Activated CD4-positive, alpha-beta T cell treated with anti-CD3 and anti-CD28 coated beads, Interleukin-2, amount 50 U/mL, for 48 hours (primary cell): ENCODE measurements around the gene SIRT6.
"Not testable (repeated sequence)": the region's sequence is repeated elsewhere in the genome, so short reads cannot be mapped to it uniquely, and the experiment has no call there.

ENCODE experiments used
- DNase-seq, 2 experiments: peaks; one replicate each; pipeline ENCODE4 v3.0.0-alpha.2; 2020

Gene SIRT6

DNA sequence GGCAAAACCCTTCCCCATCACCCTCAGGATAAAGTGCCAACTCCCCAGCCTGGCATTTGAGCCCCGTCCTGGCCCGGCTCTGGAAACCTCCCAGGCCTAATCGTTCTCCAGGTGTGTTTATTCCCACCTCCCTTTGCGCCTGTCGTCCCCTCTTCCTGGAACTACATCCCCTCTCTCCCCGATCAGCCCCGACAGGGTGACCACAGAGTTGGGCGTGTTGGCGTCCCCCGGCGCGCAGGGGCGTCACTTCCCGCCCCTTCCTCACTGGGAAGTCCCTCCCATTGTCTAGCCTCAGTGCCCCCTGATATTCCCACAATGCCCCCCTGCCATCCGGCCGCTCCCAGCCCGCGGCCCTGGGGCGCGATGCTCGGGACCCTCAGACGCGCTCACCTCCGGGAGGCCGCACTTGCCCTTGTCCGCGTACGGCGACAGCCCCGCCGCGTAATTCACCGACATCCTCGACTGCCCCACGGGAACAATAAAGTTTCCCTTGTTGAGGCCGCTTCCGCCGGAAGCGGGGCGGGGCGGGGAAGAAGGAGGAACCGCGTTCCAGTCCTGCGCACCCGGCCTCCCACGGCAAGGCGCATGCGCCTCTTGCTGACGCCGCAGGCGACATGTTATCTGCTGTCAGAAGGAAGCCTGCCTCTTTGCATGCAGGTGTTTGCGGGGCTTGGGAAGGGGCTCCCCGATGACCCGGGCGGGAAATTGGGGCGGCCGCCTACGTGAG lies at the start of gene SIRT6, which contains the start of gene ANKRD24:
TSS of gene SIRT6 (minus strand) at position 480 of the 727 bp plus-strand sequence. CDS start at position 456, 24 bp downstream.
TSS of gene ANKRD24 (plus strand) at position 606 of the 727 bp plus-strand sequence. CDS start 3,737 bp downstream, outside the sequence.
- peak; percentile 96 to 97 for DNase-seq

DNA sequence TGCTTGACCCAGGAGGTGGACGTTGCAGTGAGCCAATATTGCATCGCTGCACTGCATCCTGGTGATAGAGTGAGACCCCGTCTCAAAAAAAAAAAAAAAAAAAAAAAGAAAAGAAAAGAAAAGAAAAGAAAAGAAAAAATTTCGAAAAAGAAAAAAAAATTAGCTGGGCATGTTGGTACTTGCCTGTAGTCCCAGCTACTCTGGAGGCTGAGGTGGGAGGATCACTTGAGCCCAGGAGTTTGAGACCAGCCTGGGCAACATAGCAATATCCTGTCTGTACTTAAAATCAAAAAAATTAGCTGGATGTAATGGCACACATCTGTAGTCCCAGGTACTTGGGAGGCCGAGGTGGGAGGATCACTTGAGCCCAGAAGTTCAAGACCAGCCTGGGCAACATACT lies 49.8 kb upstream of the SIRT6 start:
- DNase-seq: not testable (repeated sequence)

DNA sequence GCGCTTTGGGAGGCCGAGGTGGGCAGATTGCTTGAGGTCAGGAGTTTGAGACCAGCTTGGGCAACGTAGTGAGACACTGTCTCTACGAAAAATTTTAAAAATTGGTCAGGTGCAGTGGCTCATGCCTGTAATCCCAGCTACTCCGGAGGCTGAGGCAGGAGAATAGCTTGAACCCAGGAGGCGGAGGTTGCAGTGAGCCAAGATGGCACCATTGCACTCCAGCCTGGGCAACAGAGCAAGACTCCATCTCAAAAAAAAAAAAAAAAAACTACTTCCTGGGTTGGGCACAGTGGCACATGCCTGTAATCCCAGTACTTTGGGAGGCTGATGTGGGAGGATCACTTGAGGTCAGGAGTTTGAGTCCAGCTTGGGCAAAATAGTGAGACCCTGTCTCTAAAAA lies 49.2 kb upstream of the SIRT6 start:
- not testable (repeated sequence) for DNase-seq

- not testable (repeated sequence) for DNase-seq
Observed at GRCh38 chr19:4230237-4230636, 47.9 kb upstream of the SIRT6 start.

DNA sequence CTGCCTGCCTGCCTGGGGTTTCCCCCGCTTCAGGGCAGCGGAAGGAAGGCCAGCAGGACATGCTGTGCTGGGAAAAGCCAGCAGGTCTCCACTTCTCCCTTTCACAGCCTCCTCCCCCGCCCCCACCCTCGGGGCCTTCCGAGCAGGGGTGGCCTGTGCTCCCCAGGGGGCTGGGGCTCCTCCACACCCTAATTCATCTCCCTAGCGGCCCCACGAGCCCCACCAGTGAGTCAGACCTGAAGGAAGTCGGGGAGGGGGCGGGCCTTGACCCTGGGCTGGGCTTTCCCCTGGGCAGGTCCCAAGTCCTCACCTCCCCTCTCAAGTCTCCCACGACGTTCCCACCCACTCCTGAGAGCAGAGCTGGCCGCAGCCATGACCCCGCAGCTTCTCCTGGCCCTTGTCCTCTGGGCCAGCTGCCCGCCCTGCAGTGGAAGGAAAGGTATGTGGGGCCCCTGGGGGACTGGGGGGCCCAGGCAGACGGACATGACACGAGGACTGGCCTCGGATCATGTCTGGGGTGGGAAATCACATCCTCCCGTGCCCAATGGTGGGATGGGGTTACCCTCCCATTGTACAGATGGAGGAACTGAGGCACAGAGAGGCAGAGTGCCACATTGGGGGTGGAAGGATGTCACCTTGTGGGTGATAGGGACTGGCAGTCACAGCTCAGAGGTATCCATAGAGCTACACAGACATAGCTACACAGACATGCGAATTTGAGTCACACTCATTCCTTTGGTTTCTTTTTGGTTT lies 47.0 kb upstream of the SIRT6 start, which contains the start of gene EBI3:
TSS of gene EBI3 (plus strand) at position 345 of the 753 bp plus-strand sequence. CDS start at position 373, 28 bp downstream.
- DNase-seq: peak; percentile 78 to 84

DNA sequence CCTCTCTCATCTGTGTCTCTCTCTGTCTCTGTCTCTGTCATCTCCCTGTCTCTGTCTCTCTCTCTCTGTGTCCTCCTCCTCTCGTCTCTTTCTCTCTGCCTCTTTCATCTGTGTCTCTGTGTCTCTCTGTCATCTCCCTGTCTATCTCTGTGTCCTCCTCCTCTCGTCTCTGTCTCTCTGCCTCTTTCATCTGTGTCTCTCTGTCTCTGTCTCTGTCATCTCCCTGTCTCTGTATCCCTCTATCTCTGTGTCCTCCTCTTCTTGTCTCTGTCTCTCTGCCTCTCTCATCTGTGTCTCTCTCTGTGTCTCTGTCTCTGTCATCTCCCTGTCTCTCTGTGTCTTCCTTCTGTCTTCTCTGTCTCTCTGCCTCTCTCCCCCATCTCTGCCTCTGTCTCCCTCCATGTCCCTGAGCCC lies 46.4 kb upstream of the SIRT6 start:
- no peak for DNase-seq

DNA sequence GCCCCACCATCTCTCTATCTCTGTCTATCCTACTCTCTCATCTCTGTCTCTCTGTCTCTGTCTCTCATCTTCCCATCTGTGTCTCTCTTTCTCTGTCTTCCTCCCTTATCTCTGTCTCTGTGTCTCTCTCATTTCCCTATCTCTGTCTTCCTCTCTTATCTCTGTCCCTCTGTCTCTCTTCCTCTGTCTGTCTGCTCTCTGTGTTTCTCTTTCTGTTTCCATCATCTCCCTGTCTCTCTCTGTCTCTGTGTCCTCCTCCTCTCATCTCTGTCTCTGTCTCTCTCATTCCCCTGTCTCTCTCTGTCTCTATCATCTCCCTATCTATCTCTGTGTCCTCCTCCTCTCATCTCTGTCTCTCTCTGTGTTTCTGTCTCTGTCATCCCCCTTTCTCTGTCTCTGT lies 45.4 kb upstream of the SIRT6 start:
- no peak for DNase-seq

- DNase-seq: no peak
Observed at GRCh38 chr19:4225885-4226284, 43.5 kb upstream of the SIRT6 start.

DNA sequence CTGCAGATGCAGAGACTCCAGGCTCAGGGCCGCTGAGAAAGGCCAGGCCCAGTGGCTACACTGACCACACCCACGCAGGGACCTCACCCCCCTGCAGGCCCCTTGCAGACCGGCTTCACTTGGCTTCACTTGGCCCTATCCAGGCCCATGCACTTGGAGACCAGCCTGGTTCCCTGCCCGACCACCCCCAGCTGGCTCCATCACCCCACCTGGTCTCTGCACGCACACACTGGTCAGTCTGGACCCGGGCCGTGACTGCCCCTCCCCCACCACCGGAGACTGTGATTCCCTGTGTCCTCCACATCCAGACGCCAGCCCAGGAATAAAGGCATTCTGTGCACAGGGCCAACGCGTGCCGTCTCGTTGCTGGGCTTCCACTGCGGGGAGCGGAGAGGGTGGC lies 42.1 kb upstream of the SIRT6 start:
- no peak for DNase-seq

GRCh38 chr19:4220188-4220587 lies 37.8 kb upstream of the SIRT6 start:
- DNase-seq: no peak

DNA sequence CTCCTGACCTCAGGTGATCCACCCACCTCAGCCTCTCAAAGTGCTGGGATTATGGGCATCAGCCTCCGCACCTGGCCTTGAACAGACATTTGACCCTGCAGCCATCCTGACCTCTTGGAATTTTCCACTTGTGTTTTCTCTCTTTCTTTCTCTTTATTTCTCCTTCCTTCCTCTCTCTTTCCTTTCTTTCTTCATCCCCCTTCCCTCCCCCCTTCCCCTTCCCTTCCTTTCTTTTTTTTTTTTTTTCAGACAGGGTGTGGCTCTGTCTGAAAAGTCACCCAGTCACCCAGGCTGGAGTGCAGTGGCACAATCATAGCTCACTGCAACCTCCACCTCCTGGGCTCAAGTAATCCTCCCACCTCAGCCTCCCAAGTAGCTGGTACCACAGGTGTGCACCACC lies 36.2 kb upstream of the SIRT6 start:
- not testable (repeated sequence) for DNase-seq

DNA sequence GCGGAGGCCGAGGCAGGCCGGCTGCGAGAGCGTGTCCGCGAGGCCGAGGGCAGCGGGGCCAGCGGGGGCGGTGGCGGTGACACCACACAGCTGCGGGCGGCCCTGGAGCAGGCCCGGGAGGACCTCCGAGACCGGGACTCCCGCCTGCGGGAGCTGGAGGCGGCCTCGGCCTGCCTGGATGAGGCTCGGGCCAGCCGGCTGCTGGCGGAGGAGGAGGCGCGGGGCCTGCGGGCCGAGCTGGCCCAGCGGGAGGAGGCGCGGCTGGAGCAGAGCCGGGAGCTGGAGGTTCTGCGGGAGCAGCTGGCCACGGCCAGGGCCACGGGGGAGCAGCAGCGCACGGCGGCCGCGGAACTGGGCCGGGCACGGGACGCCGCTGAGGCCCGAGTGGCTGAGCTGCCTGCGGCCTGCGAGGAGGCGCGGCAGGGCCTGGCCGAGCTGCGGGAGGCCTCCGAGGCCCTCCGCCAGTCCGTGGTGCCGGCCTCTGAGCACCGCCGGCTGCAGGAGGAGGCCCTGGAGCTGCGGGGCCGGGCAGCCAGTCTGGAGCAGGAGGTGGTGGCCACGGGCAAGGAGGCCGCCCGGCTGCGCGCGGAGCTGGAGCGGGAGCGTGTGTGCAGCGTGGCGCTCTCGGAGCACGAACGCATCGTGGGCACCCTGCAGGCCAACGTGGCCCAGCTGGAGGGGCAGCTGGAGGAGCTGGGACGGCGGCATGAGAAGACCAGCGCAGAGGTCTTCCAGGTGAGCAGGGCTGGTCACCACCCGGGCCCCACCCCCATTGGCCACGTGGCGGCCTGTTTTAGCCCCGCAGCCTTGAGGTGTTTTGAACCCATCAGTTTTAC lies 35.3 kb upstream of the SIRT6 start:
- DNase-seq: no peak

DNA sequence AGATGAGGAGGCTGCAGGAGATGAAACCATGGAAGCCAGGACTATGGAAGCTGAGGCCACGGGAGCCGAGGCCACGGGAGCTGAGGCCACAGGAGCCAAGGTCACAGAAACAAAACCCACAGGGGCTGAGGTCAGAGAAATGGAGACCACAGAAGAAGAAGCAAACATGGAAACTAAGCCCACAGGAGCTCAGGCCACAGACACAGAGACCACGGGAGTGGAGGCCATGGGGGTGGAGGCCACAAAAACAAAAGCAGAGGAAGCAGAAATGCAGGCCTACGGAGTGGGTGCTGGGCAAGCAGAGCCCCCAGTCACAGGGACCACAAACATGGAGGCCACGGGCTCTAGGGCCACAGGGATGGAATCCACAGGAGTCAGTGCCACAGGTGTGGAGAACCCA lies 34.5 kb upstream of the SIRT6 start:
- no peak for DNase-seq

- DNase-seq: no peak
Observed at GRCh38 chr19:4215807-4216206, 33.4 kb upstream of the SIRT6 start.

GRCh38 chr19:4213116-4213515 lies 30.8 kb upstream of the SIRT6 start:
- no peak for DNase-seq

- no peak for DNase-seq
Observed at GRCh38 chr19:4210166-4210731, 27.9 kb upstream of the SIRT6 start.

DNA sequence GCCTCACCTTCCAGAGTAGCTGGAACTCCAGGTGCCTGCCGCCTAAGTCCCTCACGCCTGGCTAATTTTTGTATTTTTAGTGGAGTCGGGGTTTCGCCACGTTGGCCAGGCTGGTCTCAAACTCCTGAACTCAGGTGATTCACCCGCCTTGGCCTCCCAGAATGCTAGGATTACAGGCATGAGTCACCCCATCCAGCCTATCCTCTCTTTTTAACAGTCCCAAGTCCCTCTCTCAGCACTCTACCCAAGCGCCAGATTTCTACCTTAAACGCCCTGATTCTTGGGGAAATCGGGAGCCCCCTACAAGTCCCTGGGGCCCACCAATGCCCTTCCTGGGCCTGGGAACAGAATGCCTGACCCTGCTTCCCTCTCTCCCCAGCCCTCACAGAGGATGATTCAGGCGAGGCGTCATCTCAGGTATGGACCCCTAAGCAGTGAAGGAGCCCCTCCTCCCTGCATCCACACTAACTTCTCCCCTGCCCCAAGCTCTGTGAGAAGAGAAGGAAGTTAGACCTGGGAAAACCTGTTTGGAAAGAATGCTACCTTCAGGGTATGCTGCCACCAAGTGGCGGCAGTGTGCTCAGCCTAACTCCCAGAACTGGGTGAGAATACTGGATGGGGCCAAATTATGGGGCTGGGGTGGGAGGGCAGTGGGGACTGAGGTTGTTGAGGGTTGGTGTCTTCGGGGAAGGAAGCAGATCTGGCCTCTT lies 26.2 kb upstream of the SIRT6 start:
- DNase-seq: no peak

DNA sequence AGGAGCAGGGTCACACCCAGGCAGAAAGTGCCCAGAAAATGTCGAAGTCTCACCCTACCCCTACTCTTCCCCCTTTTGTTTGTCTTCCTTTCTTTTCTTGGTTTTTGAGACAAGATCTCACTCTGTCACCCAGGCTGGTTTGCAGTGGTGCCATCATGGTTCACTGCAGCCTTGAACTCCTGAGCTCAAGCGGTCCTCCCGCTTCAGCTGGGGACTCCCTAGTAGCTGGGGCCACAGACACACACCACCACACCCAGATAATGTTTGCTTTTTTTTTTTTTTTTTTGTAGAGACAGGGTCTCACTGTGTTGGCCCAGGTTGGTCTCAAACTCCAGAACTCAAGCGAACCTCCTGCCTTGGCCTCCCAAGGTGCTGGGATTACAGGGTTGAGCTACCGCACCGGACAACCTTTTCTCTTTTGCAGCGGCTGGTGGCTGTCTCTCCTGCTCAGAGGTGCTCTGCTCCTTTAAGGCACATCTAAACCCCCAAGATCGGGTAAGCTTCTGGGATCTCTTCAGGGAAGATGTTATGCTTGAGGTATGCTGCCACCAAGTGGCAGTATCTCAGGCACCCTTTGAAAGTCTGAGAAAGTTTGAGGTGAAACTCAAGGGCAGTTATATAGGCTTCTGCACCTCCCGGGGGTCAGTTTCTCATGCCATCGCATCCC lies 24.6 kb upstream of the SIRT6 start:
- DNase-seq: no peak

DNA sequence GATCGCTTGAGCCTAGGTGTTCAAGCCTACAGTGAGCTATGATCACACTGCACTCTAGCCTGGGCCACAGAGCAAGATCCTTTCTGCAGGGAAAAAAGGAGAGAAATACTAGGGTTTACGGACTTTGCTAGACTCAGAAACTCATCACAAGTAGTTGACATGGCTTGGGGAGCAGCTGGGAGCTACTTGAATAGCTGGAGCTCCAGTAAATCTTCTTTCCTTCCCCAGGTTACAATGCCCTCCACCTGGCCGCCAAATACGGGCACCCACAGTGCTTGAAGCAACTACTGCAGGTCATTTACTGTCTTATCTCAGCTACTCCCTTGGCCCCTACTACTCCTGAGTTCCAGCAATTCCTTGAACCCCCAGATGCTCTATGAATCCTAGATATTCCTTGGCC lies 19.4 kb upstream of the SIRT6 start:
- DNase-seq: no peak

GRCh38 chr19:4200940-4201542 lies 18.7 kb upstream of the SIRT6 start:
- DNase-seq: no peak

DNA sequence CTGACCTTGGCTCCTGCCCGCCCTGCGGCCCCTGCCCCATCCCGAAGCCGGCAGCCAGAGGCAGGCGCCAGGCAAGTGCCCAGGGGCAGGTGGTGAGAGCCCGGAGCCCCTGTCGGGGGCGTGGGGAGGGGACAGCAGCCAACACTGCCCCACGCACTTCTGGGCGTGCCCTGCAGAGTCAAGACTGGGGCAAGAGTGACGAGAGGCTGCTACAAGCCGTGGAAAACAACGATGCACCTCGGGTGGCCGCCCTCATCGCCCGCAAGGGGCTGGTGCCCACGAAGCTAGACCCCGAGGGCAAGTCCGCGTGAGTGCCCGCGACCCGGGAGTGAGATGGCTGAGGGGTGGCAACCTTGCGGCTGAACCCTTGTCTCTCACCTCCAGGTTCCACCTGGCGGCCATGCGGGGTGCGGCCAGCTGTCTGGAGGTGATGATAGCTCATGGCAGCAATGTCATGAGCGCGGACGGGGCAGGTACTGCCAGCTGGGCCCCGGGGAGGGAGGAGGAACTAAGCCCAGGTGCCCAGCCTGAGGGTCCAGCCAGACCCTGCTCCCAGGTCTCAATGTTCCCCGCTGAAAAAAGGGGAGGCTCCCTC lies 17.4 kb upstream of the SIRT6 start:
- no peak for DNase-seq
